Skeletal muscle tissue (tissue), 4 donors: Measurements from ENCODE around the gene LAMB2. TPM values are rescaled to one million over a fixed set of nuclear protein-coding genes. Genes with fewer than 3 reads are reported as not detected.

Experiments
- H3K27ac ChIP-seq: one replicate; pipeline ENCODE4 v1.7.0; 2013; ENCODE audit warnings: mild to moderate bottlenecking, low read depth, low read length, inconsistent platforms
- H3K27me3 ChIP-seq, 3 donors: one replicate each; pipeline ENCODE4 v1.7.0; 2013; ENCODE audit warnings: low read length in 3 of 3; ENCODE audit not compliant: control insufficient read depth in 3 of 3, insufficient read depth in 3 of 3
- H3K36me3 ChIP-seq, 3 donors: one replicate each; pipeline ENCODE4 v1.7.0; 2013; ENCODE audit warnings: low read length in 3 of 3; ENCODE audit not compliant: control insufficient read depth in 3 of 3, insufficient read depth in 3 of 3
- H3K4me1 ChIP-seq, 3 donors: one replicate each; pipeline ENCODE4 v1.7.0; 2013; ENCODE audit warnings: low read length in 3 of 3, mild to moderate bottlenecking in 3 of 3; ENCODE audit not compliant: control insufficient read depth in 3 of 3, insufficient read depth in 3 of 3
- H3K4me3 ChIP-seq, 3 donors: one replicate each; pipeline ENCODE4 v1.7.0; 2013; ENCODE audit warnings: low read length in 3 of 3
- H3K9ac ChIP-seq, 3 donors: one replicate each; pipeline ENCODE4 v1.7.0; 2013; ENCODE audit warnings: low read length in 3 of 3, mild to moderate bottlenecking in 3 of 3, moderate library complexity in 2 of 3, low read depth in 1 of 3
- H3K9me3 ChIP-seq, 3 donors: one replicate each; pipeline ENCODE4 v1.7.0; 2013; ENCODE audit warnings: low read length in 3 of 3; ENCODE audit not compliant: control insufficient read depth in 3 of 3
- total RNA-seq: library from RNA; depleted of rRNA; stranded (reverse); fragments of >200 nt; gene quantifications from one replicate; pipeline ENCODE4 v1.2.3, GENCODE V29; 2014
- donor health status: Osteomylitis.

LAMB2 gene
- total RNA-seq, 1 donor from 2014 or later = 601 TPM

GRCh38 chr3:49134471-49135265 is 1.8 kb upstream of the LAMB2 start:
- no peaks in the 10 kb centered on the region for H3K9me3 ChIP-seq
- H3K27me3 ChIP-seq = peaks cover 0 to 10% (median 2%) of the 10 kb centered on the region in 3 donors
- H3K9ac ChIP-seq = peak overlapping the region in 1 of 3 donors; percentile 14
- H3K36me3 ChIP-seq = peaks cover 17 to 20% (median 18%) of the 10 kb centered on the region in 3 donors
- H3K4me3 ChIP-seq = peak overlapping the region in 1 of 3 donors; percentile 30
- no peak overlapping the region for H3K27ac ChIP-seq
- peaks cover 32 to 43% (median 34%) of the 10 kb centered on the region in 3 donors for H3K4me1 ChIP-seq

GRCh38 chr3:49133226-49133951 is 539 bp upstream of the LAMB2 start:
- Histone ChIP-seq H3K27me3 (peaks cover 0 to 8% (median 0%) of the 10 kb centered on the region in 3 donors), H3K36me3 (peaks cover 30 to 33% (median 31%) of the 10 kb centered on the region in 3 donors), H3K9ac (peak overlapping the region; percentile 89 to 96 (median 92)), H3K4me3 (peak overlapping the region; percentile 91 to 99 (median 98)), H3K9me3 (no peaks in the 10 kb centered on the region), H3K4me1 (peaks cover 36 to 49% (median 37%) of the 10 kb centered on the region in 3 donors), H3K27ac (peak overlapping the region; percentile 88)

DNA sequence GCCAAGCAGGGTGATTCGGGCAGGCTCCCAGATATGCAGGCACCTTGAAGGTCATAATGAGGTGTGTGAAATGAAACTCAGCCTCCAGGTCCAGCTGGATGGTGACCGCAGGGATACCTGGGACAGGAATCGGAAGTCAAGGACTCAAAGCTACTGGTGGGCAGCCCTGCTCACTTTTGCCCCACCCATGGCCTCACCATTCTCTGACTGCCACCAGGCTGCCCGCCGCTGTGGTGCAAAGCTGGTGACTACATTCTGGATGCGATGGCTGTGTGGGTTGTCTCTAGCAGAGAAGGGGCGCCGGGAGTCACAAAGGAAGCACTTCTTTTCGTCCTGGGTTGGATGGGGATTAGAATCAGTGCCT is 795 bp downstream of the LAMB2 start:
- H3K9ac ChIP-seq = peak overlapping the region; percentile 89 to 96 (median 92)
- H3K27ac ChIP-seq = peak overlapping the region; percentile 88
- H3K9me3 ChIP-seq = no peaks in the 10 kb centered on the region
- peaks cover 36 to 53% (median 37%) of the 10 kb centered on the region in 3 donors for H3K4me1 ChIP-seq
- H3K36me3 ChIP-seq = peaks cover 35 to 39% (median 38%) of the 10 kb centered on the region in 3 donors
- H3K27me3 ChIP-seq = no peaks in the 10 kb centered on the region
- peak overlapping the region; percentile 91 to 99 (median 98) for H3K4me3 ChIP-seq

GRCh38 chr3:49131576-49131975 is 1.3 kb downstream of the LAMB2 start:
- Histone ChIP-seq H3K9ac (peak overlapping the region; percentile 89 to 96 (median 92)), H3K27me3 (no peaks in the 10 kb centered on the region), H3K36me3 (peaks cover 38 to 44% (median 43%) of the 10 kb centered on the region in 3 donors), H3K9me3 (no peaks in the 10 kb centered on the region), H3K27ac (peak overlapping the region; percentile 88), H3K4me1 (peaks cover 36 to 53% (median 37%) of the 10 kb centered on the region in 3 donors), H3K4me3 (peak overlapping the region; percentile 91 to 99 (median 98))

GRCh38 chr3:49131040-49131439 is 1.8 kb downstream of the LAMB2 start:
- Histone ChIP-seq H3K4me3 (peak overlapping the region; percentile 91 to 99 (median 98)), H3K9me3 (no peaks in the 10 kb centered on the region), H3K4me1 (peaks cover 36 to 53% (median 37%) of the 10 kb centered on the region in 3 donors), H3K36me3 (peaks cover 43 to 49% (median 48%) of the 10 kb centered on the region in 3 donors), H3K9ac (peak overlapping the region; percentile 89 to 96 (median 92)), H3K27me3 (no peaks in the 10 kb centered on the region), H3K27ac (peak overlapping the region; percentile 88)

- Histone ChIP-seq H3K9me3 (no peaks in the 10 kb centered on the region), H3K4me3 (no peak overlapping the region), H3K9ac (no peak overlapping the region), H3K36me3 (peaks cover 82% of the 10 kb centered on the region in 3 donors), H3K27me3 (no peaks in the 10 kb centered on the region), H3K4me1 (peaks cover 15 to 29% (median 17%) of the 10 kb centered on the region in 3 donors), H3K27ac (no peak overlapping the region)
These were observed 7.7 kb downstream of the LAMB2 start for GRCh38 chr3:49124991-49125670.

DNA sequence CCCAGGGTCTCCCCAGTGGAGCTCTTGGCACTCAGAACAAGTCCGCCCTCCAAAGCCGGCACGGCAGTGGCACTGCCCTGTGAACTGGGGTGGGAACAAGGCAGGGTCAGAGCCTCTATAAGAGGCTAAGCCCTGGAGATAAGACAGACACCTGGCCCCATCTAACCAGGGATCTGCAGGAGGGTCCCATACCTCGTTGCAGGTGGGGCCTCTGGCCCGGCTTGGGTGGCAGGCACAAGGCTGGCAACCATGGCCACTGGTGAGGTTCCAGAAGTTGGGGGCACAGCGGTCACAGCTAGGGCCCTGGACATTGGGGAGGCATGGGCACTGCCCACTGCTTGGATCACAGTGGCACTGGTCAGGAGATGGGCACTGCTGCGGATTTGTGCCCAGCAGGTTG is 8.6 kb downstream of the LAMB2 start:
- H3K27me3 ChIP-seq = no peaks in the 10 kb centered on the region
- no peak overlapping the region for H3K27ac ChIP-seq
- no peaks in the 10 kb centered on the region for H3K9me3 ChIP-seq
- H3K4me1 ChIP-seq = peaks cover 18 to 29% (median 20%) of the 10 kb centered on the region in 3 donors
- no peak overlapping the region for H3K9ac ChIP-seq
- peaks cover 72 to 73% (median 73%) of the 10 kb centered on the region in 3 donors for H3K36me3 ChIP-seq
- no peak overlapping the region for H3K4me3 ChIP-seq

DNA sequence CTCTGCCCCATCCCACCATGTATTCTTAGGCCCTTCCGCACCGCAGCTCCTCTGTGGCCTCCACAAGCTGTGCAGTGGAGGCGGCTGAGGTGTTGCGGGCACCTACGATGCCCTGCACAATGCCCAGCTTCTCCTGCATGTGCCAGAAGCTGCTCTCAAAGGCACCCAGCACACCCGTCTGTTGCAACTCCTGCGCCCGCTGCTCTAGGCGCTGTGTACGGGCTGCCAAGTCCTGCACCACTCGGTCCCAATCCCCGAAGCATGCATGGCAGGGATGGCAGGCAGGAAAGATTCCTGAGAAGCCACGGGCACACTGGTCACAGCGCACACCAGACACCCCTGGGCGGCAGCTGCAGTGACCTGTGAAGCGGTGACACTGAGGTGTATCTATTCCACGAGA is 9.2 kb downstream of the LAMB2 start:
- Histone ChIP-seq H3K27ac (no peak overlapping the region), H3K36me3 (peaks cover 67 to 72% (median 70%) of the 10 kb centered on the region in 3 donors), H3K27me3 (no peaks in the 10 kb centered on the region)

DNA sequence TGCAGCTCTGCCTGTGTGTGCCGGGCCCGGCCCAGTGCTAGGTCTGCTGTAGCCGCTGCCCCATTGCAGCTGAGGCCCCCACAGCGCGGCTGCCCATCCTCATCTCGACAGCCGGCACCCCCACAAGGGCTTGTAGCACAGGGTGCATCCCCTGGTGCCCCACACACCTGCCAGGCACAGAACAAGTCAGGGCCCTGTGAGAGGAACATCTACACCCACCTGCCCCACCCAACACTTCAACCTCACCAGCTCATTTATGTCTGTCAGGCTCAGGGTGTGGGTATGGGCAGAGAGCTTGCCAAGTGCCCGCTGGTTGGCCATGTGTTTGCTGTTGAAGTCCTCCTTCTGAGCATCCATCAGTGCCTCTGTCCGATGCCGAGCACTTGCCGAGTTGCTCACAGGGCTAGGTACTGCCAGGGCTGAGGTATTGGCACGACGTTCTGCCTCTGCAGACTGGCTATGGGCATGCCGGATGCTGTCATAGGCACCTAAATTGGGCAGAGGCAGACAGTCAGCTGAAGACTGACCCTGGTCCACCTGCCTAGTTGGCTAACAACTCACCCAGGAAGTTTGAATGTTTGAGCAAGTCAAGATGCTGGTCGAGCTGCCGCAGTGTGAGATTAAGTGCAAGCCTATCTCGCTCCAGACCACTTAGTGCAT is 9.8 kb downstream of the LAMB2 start:
- H3K36me3 ChIP-seq = peaks cover 64 to 69% (median 69%) of the 10 kb centered on the region in 3 donors
- no peak overlapping the region for H3K9ac ChIP-seq
- no peaks in the 10 kb centered on the region for H3K9me3 ChIP-seq
- no peak overlapping the region for H3K4me3 ChIP-seq
- no peak overlapping the region for H3K27ac ChIP-seq
- peaks cover 23 to 33% (median 24%) of the 10 kb centered on the region in 3 donors for H3K4me1 ChIP-seq
- H3K27me3 ChIP-seq = no peaks in the 10 kb centered on the region

More for the DNA sequence above, 9.2 kb downstream of the LAMB2 start:
- H3K4me1 ChIP-seq = peaks cover 23 to 34% (median 24%) of the 10 kb centered on the region in 3 donors
- no peak overlapping the region for H3K4me3 ChIP-seq
- no peaks in the 10 kb centered on the region for H3K9me3 ChIP-seq
- H3K9ac ChIP-seq = no peak overlapping the region
